HTERT RPE-1 (cell line): Measurements from ENCODE around the gene SULT4A1.

ENCODE experiments used
- in situ Hi-C: fragments of 300-500 bp; cut with MboI; formaldehyde crosslinking; loops from 4 replicates; pipeline ENCODE4 v1.14.3; 2020; ENCODE audit warnings: low sequenced_read_pairs

Gene SULT4A1

GRCh38 chr22:43845981-43846380 is 16.3 kb downstream of the SULT4A1 start:
- in situ Hi-C loops, result no loop called here

DNA sequence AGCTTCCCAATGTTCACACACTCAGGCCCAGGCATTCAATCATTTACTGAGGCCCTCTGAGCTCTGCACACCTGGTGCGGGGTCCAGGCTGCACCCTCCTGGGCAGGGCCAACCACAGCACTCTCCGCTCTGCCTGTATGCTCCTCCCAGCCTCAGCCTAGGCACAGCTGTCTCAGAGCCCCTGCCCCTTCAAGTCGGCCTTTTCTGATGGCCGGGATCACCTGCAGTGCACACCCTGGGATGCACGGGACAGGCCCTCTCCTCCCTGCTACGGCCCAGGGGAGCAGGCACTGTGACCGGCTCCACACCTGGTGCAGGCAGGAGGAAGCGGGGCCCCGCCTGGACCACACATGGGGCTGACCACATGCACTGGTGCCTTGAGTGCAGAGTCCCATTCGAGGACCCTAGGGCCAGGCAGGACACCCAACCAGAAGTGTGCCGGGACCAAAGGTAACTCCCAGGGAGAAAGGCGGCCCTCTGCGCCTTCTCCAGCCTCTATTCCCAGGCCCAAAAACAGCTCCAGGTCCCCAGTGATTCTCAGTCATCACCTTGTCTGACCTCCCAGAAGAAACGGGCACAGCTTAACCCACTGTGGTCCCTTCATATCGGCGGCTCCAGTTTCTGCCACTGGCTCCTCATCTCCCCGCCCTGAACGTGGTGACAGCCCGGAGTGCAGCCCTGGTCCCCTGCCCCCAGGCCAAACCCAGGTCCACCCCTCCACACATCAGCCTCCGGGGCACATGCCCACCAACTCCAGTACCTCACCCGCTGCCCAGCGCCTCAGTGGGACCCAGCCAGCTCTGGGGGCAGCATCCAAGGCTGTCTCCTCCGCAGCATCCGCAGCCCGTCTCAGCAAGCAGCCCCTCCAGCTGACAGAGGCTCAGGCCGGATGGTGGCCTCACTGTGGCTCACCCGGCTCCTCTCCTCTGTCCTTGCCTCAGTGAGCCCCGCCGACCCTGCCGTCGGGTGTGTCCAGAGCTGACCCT is 17.5 kb downstream of the SULT4A1 start:
- in situ Hi-C loops, result no loop called here

GRCh38 chr22:43843783-43844530 is 18.4 kb downstream of the SULT4A1 start:
- in situ Hi-C loops, result no loop called here

DNA sequence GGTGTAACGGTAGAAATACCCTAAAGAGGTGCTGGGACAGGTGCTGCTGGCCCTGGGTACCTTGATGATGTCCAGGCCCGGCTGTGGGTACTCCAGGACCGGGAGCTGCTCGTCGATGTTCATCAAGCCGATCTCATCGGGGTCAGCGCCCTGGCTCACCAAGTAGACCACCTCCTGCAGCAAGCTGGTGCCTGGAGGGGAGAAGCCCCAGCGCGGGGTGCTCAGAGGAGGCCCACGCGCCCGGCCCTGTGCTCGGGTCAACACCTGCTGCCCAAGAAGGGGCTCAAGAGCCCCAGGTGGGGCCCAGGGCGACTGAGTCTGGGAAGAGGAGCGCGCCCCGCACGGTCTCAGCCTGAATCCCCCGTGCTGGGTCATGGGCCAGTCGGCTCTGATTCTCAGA is 20.6 kb downstream of the SULT4A1 start:
- in situ Hi-C loops, result no loop called here

GRCh38 chr22:43840851-43841250 is 21.5 kb downstream of the SULT4A1 start:
- in situ Hi-C loops, result no loop called here

DNA sequence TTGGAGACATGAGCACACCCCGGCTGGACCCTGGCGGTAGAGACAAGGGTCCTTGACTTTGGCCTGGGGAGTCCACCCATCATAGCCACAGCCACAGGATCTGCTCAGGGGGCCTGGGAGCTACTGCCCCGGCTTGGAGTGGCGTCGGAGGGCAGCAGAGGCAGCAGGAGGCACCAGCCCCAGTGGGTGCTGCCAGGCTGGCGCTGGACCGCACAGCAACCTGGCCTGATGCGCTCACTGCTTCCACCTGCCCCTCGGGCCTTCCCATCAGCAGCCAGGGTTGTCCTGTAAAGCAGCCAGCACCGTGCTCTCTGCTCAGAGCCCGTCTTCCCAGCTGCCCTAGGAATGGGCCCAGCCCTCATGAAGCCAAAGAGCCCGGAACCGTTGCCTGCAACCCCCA is 21.9 kb downstream of the SULT4A1 start:
- in situ Hi-C loops, result no loop called here

- in situ Hi-C loops, result no loop called here
Observed at GRCh38 chr22:43839781-43840180, 22.5 kb downstream of the SULT4A1 start.

DNA sequence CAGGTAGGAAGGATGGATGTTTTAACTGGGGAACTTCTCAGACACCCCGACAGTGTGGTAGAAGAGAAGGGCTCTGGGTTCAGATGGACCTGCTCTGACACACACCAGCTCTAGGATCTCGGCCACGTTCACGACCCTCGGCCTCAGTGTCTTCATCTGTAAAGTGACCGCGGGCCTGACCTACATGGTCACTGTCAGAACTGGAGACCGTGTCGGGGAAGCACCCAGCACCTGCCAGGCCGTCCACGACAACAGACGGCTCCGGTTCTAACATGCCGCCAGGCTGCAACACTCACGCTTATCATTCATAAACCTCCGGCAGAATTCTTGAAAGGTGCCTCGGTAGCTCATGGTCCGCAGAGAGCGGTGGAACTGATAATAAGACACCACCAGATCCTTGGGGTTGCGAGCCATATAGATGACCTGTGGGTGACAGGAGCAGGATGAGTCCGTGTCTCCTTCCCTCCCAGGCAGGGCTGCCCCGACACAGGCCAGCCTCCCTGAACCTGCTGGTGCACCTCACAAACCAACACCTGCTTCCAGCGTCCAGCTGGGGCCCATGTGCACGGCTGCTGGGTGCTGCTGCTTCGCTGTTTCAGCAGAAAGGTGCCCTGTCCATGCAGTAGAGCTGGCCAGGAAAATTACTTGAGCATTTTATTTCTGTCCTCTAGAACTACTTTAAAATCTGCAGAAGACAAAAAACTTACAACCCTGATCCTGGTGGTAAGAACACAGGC is 23.6 kb downstream of the SULT4A1 start:
- in situ Hi-C loops, result no loop called here

DNA sequence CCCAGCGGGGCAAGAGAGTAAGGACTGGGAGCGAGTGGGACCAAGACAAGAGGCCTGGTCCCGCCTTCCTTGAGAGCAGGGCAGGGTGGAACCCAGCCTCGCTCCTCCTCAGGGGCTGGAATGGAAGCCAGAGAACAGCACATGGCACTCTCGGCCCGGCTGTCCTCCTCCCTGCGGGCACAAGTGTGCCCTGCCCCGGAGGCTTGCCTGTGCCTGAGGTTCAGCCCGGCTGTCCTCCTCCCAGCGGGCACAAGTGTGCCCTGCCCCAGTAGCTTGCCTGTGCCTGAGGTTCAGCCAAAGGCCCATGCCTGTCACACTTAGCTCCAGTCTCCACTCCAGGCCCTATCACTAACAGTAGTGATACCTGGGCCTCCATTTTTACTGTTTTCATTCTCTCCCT is 24.2 kb downstream of the SULT4A1 start:
- in situ Hi-C loops, result no loop called here

- in situ Hi-C loops, result no loop called here
Observed at GRCh38 chr22:43837666-43838065, 24.6 kb downstream of the SULT4A1 start.

GRCh38 chr22:43835736-43836135 is 26.6 kb downstream of the SULT4A1 start:
- in situ Hi-C loops, result no loop called here

GRCh38 chr22:43835166-43835565 is 27.1 kb downstream of the SULT4A1 start:
- in situ Hi-C loops, result no loop called here

DNA sequence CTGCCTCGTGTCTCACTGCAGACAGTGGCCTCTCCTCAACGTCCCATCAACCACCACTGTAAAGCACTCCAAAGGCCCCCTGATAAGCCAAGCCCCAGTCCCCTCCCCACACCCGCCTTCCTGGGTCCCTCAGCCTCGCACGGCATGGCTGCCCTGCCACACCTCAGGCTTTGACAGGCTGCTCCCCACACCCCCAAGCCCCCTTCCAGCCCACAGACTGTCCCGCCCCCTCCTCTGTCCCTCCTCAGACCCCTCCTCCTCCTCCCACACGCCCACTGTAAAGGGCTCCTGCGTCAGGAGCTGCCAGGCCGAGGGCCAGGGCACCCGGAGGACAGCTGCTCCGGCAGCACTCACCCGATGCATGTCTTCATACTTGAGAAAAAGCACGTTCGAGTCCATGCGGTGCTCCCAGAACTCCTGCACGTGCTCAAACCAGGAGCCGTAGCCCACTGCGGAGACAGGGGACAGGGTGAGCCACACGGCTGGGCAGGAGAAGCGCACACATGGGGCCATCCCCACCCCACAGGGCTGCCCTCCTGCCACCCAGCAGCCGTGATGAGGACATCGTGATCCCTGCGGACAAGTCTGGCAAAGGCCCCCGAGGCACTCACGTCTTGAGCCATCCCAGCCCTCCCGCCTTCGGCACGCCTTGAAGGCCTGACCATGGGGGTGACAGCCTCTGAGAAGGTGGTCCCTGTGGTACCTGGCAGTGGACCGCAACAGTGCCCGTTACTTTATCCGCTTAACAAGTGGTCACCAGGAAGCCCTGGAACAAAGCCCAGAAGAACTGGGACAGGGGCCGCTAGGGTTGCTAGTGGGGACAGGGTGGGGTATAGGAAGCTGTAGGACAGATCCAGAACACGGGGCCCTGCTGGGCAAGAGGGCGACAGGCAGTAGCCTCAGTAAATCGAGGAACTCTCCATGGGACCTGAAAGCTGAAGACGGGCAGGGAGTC is 28.8 kb downstream of the SULT4A1 start:
- in situ Hi-C loops, result no loop called here

GRCh38 chr22:43832393-43833265 is 29.7 kb downstream of the SULT4A1 start:
- in situ Hi-C loops, result no loop called here

DNA sequence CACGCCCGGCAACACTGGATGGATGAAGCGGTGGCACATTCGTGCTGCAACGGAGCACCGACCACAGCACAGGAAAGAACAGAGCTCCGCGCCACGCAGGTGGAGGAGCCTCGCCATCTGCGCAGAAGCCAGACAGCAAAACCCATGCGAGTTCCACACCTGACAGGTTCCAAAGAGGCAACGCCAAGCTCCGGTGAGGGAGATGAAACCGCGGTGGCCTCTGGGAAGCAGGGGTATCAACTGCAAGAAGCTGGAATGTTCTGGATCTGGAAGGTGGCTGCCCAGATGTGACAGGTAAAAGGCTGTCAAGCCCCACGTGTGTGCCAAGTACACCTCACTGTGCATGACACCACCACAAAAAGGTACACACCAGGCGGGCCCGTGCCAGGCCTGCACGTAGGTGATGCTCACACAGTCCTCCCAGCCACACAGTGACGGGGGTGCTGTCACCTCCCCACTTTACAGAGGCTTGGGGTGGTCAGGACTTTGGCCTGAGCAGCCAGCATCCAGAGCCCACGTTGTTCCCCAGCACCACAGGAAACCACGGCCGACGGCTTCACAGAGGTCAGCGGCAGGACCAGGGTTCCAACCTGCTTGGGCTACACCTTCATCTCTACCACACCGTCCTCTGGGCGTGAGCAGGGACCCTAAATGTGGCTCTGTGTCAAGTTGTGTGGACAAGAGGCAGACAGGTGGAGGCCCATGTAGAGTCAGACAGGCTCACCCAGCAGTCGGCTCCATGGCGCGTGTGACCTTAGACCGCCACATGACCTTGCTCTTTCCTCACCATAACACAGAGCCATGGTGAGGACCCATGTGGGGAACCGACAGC is 30.5 kb downstream of the SULT4A1 start:
- in situ Hi-C loops, result no loop called here

- in situ Hi-C loops, result no loop called here
Observed at GRCh38 chr22:43830931-43831560, 31.3 kb downstream of the SULT4A1 start.

- in situ Hi-C loops, result no loop called here
Observed at GRCh38 chr22:43829904-43830851, 32.1 kb downstream of the SULT4A1 start.
